ENCODE measurements around the gene ENPP7.

DNA sequence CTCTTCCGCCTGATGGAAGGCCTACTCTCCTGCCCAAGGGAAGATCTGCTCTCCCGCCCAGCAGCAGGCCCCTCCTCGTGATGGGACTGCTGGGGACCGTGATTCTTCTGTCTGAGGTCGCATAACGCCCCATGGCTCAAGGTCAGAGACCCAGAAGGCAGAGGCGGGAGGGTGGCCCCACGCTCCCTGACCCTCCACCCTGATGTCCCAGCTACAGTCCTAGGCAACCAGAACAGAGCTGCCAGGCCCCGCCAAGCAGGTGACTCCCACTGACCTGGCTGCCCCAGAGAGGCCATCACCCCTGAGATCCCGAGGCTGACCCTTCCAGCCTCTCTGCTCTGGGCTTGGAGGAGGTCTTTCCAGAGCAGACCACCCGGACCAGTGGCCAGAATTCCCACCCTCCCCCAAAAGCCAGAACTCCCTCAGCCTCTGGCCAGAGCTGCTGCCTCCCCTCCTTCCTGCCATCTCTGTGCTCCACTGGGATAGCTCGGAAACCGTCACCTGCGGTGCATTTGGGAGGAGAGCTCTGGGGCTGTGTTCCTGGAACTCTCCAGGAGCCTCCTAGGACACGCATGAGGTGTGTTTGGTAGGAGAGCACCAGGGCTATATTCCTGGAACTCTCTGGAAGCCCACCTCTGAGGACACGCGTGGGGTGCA is 7.3 kb downstream of the ENPP7 start:
- no peak for TF ChIP-seq EZH2 (optimal IDR thresholded peaks at IDR 0.05; ENCODE audit: low read depth, low read length)
- no peak for TF ChIP-seq CTCF (IDR thresholded peaks at IDR 0.05; ENCODE audit: low read length)
- TF ChIP-seq EZH2phosphoT487 (IDR thresholded peaks at IDR 0.05; ENCODE audit: low read length) = no peak
